Spleen (tissue), 7 donors: ENCODE results near the gene TSPAN33.

ENCODE experiments used
- CTCF ChIP-seq, 11 experiments: fragments of 200-600 bp in 7 of 11; fragments of 450-650 bp in 4 of 11; sonication (generic) in 4 of 11; IDR thresholded peaks in 8 of 11; conservative IDR thresholded peaks in 3 of 11; 1 replicate in 7 of 11; 2 replicates in 4 of 11; pipeline versions ENCODE4 v1.4.0 to v1.8.0; 2016 to 2021; ENCODE audit warnings: antibody characterized with exemption in 11 of 11, inconsistent platforms in 4 of 11, mild to moderate bottlenecking in 1 of 11
- POLR2A ChIP-seq, 3 donors: fragments of 450-650 bp; IDR thresholded peaks; one replicate each; pipeline ENCODE4 v1.5.1; 2017; ENCODE audit warnings: antibody characterized with exemption in 3 of 3, mild to moderate bottlenecking in 1 of 3
- donor health status: DM: no; HTN: no; CAD: no; lungs with moderate emphysema.
- donor health status: DM: no; HTN: no; CAD: no.
- donor health status: DM: no; HTN: no; CAD: no.

DNA sequence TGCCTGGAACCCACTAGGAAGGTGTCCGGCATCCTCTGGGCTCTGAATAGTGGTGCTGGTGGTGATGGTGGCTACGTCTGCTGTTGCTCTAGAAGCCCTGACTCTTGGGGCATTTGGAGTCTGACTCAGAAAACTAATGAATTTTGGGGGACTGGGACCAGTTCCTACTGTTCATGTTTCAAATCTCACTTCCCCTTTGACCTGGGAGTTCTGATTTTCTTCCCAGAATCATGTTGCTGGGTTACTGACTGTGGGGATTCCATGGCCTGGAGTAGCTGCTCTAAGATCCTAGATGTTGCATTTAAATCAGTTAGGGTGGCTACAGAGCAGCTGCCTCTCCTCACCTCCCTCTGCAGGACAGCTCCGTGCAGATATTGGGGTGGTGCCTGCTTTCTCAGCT lies 3.2 kb downstream of the TSPAN33 start:
- TF ChIP-seq CTCF (IDR thresholded peaks at IDR 0.05 in 8 of 11, conservative IDR thresholded peaks at IDR 0.05 in 3 of 11) = no peak
- no peak for TF ChIP-seq POLR2A (IDR thresholded peaks at IDR 0.05)
